ENCODE measurements around the gene PCSK6. TPM values are rescaled to one million over a fixed set of nuclear protein-coding genes. Genes with fewer than 3 reads are reported as not detected.

Gene PCSK6
- total RNA-seq, 1 donor from 2014 or later, result 3.8 TPM

DNA sequence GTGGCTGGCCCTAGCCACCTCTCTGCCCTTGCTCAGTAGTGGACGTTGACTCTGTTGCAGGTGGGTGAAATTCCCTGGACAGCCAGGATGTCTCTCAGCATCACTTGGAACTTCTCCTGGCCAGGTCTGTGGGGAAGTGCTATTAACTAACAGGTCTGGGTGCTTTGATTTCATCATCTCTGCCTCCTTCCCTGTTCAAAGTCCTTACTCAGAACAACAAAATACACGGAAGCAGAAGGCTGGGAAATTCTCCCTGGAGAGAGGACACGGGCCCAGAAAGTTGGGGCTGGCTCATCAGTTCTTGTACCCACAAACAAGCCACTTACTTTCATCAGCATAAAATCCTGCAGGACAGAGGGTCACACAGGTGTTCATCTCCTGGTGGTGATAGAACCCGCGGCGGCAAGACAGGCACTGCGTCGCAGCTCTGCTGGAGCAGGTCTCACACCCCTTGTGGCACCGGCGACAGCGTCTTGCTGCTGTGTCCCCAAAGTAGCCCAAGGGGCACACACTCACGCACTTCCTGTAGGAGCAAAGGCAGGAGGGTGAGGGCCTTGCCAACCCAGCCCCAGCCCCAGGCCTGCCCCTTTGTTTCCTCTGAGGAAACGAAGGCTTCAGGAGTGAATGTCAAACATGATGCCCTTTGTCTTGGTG lies 164.9 kb downstream of the PCSK6 start:
- H3K36me3 Mint-ChIP-seq (ENCODE audit: unreplicated experiment), result no peaks in the 10 kb centered on the region
- DNase-seq, result no peak
- H3K27ac Mint-ChIP-seq (ENCODE audit: unreplicated experiment), result no peak overlapping the region
- H3K4me3 Mint-ChIP-seq (ENCODE audit: unreplicated experiment), result no peak overlapping the region
- H3K4me1 Mint-ChIP-seq (ENCODE audit: low read depth, unreplicated experiment), result peaks cover 3% of the 10 kb centered on the region
- TF ChIP-seq, protein P1, sequence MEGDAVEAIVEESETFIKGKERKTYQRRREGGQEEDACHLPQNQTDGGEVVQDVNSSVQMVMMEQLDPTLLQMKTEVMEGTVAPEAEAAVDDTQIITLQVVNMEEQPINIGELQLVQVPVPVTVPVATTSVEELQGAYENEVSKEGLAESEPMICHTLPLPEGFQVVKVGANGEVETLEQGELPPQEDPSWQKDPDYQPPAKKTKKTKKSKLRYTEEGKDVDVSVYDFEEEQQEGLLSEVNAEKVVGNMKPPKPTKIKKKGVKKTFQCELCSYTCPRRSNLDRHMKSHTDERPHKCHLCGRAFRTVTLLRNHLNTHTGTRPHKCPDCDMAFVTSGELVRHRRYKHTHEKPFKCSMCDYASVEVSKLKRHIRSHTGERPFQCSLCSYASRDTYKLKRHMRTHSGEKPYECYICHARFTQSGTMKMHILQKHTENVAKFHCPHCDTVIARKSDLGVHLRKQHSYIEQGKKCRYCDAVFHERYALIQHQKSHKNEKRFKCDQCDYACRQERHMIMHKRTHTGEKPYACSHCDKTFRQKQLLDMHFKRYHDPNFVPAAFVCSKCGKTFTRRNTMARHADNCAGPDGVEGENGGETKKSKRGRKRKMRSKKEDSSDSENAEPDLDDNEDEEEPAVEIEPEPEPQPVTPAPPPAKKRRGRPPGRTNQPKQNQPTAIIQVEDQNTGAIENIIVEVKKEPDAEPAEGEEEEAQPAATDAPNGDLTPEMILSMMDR (IDR thresholded peaks at IDR 0.05; ENCODE audit: partially characterized antibody, unreplicated experiment), result no peak
- peaks cover 10% of the 10 kb centered on the region for H3K27me3 Mint-ChIP-seq (ENCODE audit: unreplicated experiment)
- peaks cover 7% of the 10 kb centered on the region for H3K9me3 Mint-ChIP-seq (ENCODE audit: unreplicated experiment)

DNA sequence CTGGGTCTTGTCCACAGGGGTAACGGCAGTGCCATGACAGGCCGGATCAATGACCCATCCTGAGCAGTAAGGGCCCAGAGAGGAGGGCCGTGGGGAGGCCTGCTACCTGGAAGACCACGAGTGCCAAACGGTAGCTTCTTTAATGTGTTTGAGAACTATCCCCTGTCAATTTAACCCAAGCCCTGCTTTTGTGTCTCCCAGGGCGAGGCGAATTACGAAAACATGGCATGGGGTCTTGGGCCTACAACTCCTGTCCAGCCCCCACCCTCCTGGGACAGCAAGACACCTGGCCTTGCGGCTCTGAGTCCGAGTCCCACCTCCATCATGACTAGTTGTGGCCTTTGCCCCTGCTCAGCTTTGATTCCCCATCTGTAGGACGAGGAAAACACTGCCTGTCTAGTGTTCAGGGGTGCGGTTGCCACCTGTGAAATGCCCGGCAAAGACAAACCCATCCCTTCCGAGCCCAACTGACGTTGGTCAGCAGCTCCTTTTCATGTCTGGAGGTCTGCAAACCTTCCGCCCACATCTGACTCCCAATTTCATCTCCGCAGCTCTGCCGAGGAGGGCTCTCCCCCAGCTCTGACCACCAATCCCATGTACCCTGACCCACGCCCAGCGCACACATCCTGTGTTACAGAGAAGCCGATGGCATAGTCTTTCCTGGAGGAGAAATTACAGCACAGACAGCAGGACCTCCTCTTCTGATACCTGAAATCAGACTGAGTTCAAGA lies 165.5 kb downstream of the PCSK6 start:
- DNase-seq, result no peak
- peaks cover 5% of the 10 kb centered on the region for H3K4me1 Mint-ChIP-seq (ENCODE audit: low read depth, unreplicated experiment)
- TF ChIP-seq, protein P1 (IDR thresholded peaks at IDR 0.05; ENCODE audit: partially characterized antibody, unreplicated experiment), result no peak
- H3K27ac Mint-ChIP-seq (ENCODE audit: unreplicated experiment), result no peak overlapping the region
- no peak overlapping the region for H3K4me3 Mint-ChIP-seq (ENCODE audit: unreplicated experiment)
- no peaks in the 10 kb centered on the region for H3K36me3 Mint-ChIP-seq (ENCODE audit: unreplicated experiment)
- peaks cover 7% of the 10 kb centered on the region for H3K9me3 Mint-ChIP-seq (ENCODE audit: unreplicated experiment)
- H3K27me3 Mint-ChIP-seq (ENCODE audit: unreplicated experiment), result peaks cover 10% of the 10 kb centered on the region

DNA sequence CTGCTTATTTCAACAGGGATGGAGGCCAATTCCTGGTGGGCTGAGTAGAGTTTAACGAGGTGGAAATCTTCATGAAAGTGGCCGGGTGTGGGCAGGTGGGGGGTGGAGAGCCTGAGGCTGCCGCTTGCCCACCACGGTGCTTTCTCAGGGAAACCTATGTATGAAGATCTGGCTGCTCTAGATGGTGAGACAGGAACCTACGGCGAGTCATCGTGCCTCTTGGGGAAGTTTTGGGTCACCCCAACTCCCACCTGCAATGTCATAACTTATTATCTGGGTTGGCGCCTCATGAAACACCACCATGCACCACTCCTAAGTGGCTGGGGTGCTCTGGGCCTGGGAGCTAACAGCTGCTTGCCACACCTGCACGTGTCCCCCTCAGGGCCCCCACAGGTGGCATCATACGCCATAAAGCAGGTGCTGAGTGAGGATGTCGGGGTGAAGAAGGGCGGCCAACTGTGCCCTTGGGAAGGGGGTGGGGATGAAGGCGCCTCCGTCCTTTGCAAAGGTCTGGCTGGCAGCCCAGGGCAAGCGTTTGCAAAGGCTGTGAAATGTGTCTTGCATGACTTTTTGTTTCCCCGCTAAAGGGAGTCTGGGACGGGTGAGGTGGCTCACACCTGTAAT lies 166.5 kb downstream of the PCSK6 start:
- no peak for DNase-seq
- TF ChIP-seq, protein P1 (IDR thresholded peaks at IDR 0.05; ENCODE audit: partially characterized antibody, unreplicated experiment), result no peak
- H3K27me3 Mint-ChIP-seq (ENCODE audit: unreplicated experiment), result peaks cover 8% of the 10 kb centered on the region
- H3K4me1 Mint-ChIP-seq (ENCODE audit: low read depth, unreplicated experiment), result peaks cover 8% of the 10 kb centered on the region
- no peak overlapping the region for H3K4me3 Mint-ChIP-seq (ENCODE audit: unreplicated experiment)
- H3K27ac Mint-ChIP-seq (ENCODE audit: unreplicated experiment), result no peak overlapping the region
- H3K36me3 Mint-ChIP-seq (ENCODE audit: unreplicated experiment), result no peaks in the 10 kb centered on the region
- peaks cover 6% of the 10 kb centered on the region for H3K9me3 Mint-ChIP-seq (ENCODE audit: unreplicated experiment)

DNA sequence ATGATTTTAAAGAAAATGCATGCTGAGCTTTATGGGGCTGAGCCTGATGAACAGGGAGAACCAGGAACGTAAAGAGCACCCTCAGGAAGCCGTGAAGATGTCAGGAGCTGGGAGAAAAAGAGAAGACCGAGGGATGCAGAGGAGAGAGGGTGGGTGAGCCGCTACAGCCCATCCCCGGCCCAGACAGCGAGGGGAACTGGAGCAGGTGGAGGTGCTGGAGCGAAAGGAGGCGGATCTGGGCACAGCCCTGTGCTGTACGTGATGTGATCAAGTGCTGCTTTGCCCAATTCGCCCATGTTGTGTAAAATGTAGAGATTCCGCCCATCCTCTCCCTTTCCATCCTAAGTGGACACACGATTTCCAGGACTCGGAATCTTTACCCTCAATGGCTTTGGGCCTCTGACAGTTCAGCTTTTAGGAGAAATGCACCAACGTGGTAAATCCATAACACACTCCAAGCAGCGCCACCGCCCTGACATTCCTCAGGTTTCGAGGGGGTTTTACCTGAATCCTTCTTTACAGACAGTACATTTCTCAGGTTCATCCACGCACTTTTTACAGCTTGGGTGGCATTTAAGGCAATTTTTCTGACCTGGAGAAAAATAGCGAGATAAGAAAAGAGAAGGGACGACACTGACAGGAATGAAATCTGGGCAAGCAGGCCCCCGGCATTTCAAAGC lies 167.4 kb downstream of the PCSK6 start:
- Mint-ChIP-seq H3K27me3 (ENCODE audit: unreplicated experiment) (peaks cover 10% of the 10 kb centered on the region), H3K36me3 (ENCODE audit: unreplicated experiment) (no peaks in the 10 kb centered on the region), H3K9me3 (ENCODE audit: unreplicated experiment) (peaks cover 6% of the 10 kb centered on the region), H3K4me1 (ENCODE audit: low read depth, unreplicated experiment) (peaks cover 5% of the 10 kb centered on the region), H3K4me3 (ENCODE audit: unreplicated experiment) (no peak overlapping the region), H3K27ac (ENCODE audit: unreplicated experiment) (no peak overlapping the region)
- no peak for DNase-seq
- TF ChIP-seq, protein P1 (IDR thresholded peaks at IDR 0.05; ENCODE audit: partially characterized antibody, unreplicated experiment), result no peak

All from glutamatergic neuron (in vitro differentiated cells).